Nephron progenitor cell (in vitro differentiated cells): Measurements from ENCODE around the gene SEMA5B.

Experiments
- DNase-seq: peaks from one replicate; pipeline ENCODE4 v3.0.0; 2021
- H3K27ac Mint-ChIP-seq: 2 replicates; pipeline ENCODE4 v1.8.0; 2021; ENCODE audit warnings: mild to moderate bottlenecking, moderate library complexity, mixed read lengths
- H3K27me3 Mint-ChIP-seq: 2 replicates; pipeline ENCODE4 v1.8.0; 2021; ENCODE audit warnings: mild to moderate bottlenecking, low read depth, mixed read lengths; ENCODE audit not compliant: poor library complexity
- H3K36me3 Mint-ChIP-seq: 2 replicates; pipeline ENCODE4 v1.8.0; 2021; ENCODE audit warnings: low read depth, mixed read lengths
- H3K4me1 Mint-ChIP-seq: 2 replicates; pipeline ENCODE4 v1.8.0; 2021; ENCODE audit warnings: mixed read lengths
- H3K4me3 Mint-ChIP-seq: 2 replicates; pipeline ENCODE4 v1.8.0; 2021; ENCODE audit warnings: mild to moderate bottlenecking, moderate library complexity, mixed read lengths
- H3K9me3 Mint-ChIP-seq: 2 replicates; pipeline ENCODE4 v1.8.0; 2021; ENCODE audit warnings: mild to moderate bottlenecking, moderate library complexity, mixed read lengths
- TF ChIP-seq, protein P1 (sequence below): fragments of 200-600 bp; sonication (generic); IDR thresholded peaks from 2 replicates; pipeline ENCODE4 v1.5.0; 2021; ENCODE audit warnings: antibody characterized with exemption

SEMA5B gene

DNA sequence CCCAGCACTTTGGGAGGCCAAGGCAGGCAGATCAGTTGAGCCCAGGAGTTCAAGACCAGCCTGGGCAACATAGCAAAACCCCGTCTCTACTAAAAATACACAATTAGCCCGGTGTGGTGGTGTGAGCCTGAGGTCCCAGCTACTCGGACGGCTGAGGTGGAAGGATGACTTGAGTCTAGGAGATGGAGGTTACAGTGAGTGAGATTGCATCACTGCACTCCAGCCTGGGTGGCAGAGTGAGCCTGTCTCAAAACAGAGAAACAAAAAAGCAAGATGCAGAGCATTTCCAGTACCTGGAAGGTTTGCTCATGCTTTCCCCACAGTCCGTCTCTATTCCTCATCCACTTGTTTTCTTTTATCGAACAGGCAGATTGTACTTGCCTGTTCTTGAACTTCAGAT is 35.5 kb upstream of the SEMA5B start:
- Mint-ChIP-seq H3K36me3 (no peaks in the 10 kb centered on the region), H3K9me3 (peaks cover 5% of the 10 kb centered on the region), H3K4me1 (peaks cover 28% of the 10 kb centered on the region), H3K27ac (no peak overlapping the region), H3K27me3 (peaks cover 30% of the 10 kb centered on the region), H3K4me3 (no peak overlapping the region)
- TF ChIP-seq, protein P1, sequence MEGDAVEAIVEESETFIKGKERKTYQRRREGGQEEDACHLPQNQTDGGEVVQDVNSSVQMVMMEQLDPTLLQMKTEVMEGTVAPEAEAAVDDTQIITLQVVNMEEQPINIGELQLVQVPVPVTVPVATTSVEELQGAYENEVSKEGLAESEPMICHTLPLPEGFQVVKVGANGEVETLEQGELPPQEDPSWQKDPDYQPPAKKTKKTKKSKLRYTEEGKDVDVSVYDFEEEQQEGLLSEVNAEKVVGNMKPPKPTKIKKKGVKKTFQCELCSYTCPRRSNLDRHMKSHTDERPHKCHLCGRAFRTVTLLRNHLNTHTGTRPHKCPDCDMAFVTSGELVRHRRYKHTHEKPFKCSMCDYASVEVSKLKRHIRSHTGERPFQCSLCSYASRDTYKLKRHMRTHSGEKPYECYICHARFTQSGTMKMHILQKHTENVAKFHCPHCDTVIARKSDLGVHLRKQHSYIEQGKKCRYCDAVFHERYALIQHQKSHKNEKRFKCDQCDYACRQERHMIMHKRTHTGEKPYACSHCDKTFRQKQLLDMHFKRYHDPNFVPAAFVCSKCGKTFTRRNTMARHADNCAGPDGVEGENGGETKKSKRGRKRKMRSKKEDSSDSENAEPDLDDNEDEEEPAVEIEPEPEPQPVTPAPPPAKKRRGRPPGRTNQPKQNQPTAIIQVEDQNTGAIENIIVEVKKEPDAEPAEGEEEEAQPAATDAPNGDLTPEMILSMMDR: no peak
- DNase-seq: no peak

DNA sequence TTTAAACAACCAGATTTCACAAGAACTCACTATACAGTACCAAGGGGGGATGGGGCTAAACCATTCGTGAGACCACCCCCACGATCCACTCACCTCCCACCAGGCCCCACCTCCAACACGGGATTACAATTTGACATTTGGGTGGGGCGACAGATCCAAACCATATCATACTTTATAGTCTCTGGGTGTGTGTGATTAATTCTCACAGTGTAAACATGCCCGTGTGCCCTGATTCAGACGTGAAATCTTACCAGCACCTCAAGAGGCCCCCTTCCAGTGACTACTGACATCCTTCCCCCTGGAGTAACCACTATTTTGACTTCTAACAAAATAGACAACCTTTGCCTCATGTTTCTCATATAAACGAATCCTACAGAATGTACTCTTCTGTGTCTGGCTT is 34.3 kb upstream of the SEMA5B start:
- Mint-ChIP-seq H3K9me3 (peaks cover 5% of the 10 kb centered on the region), H3K36me3 (no peaks in the 10 kb centered on the region), H3K27me3 (peaks cover 27% of the 10 kb centered on the region), H3K4me3 (no peak overlapping the region), H3K4me1 (peaks cover 21% of the 10 kb centered on the region), H3K27ac (no peak overlapping the region)
- TF ChIP-seq, protein P1: no peak
- DNase-seq: no peak

- no peaks in the 10 kb centered on the region for H3K36me3 Mint-ChIP-seq
- no peak overlapping the region for H3K4me3 Mint-ChIP-seq
- H3K27me3 Mint-ChIP-seq: peaks cover 27% of the 10 kb centered on the region
- no peak overlapping the region for H3K27ac Mint-ChIP-seq
- DNase-seq: no peak
- H3K9me3 Mint-ChIP-seq: peaks cover 5% of the 10 kb centered on the region
- TF ChIP-seq, protein P1: no peak
- H3K4me1 Mint-ChIP-seq: peaks cover 25% of the 10 kb centered on the region
Measured at GRCh38 chr3:123060054-123060453, 32.5 kb upstream of the SEMA5B start.

- TF ChIP-seq, protein P1: no peak
- Mint-ChIP-seq H3K4me3 (no peak overlapping the region), H3K27ac (no peak overlapping the region), H3K9me3 (no peaks in the 10 kb centered on the region), H3K27me3 (peaks cover 30% of the 10 kb centered on the region), H3K36me3 (no peaks in the 10 kb centered on the region), H3K4me1 (peaks cover 28% of the 10 kb centered on the region)
- no peak for DNase-seq
Measured at GRCh38 chr3:123058505-123058904, 30.9 kb upstream of the SEMA5B start.

DNA sequence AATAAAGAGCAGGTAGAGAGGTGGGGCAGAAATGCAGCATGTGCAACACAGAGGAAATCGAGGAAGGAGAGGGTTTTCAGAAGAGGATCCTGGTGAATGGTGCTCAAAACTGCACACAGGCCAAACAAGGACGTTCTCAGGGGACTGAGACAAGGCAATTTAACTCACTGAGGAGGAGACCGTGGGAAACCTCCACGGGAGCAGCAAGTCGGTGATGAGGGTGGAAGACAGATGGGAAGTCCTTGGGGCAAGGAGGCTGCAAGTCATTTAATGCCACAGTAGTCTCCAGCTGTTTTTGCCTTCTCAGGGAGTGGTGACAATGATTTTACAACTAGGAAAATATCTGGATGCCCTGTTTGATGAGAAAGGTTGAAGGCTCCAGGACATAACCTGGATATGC is 27.8 kb upstream of the SEMA5B start:
- Mint-ChIP-seq H3K9me3 (no peaks in the 10 kb centered on the region), H3K4me1 (peaks cover 29% of the 10 kb centered on the region), H3K27ac (no peak overlapping the region), H3K4me3 (no peak overlapping the region), H3K36me3 (no peaks in the 10 kb centered on the region), H3K27me3 (peaks cover 16% of the 10 kb centered on the region)
- TF ChIP-seq, protein P1: no peak
- DNase-seq: no peak

DNA sequence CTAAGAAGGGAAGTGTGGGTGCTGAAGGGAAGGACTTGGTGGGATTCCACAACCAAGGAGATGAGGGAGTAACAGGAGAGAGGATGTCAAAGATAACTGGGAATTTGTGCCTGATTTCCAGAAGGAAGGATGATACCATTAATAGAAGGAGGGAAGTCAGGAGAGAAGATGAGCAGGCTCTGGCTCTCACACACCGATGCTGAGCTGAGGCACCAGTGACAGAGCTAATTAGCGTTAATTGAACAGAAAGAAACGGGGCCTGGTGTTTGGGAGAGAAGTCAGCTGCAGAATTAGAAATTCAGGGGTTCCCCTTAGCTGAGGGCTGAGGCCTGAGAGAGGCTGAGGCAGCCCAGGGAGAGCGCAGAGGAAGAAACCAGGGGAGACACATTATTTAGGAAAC is 27.4 kb upstream of the SEMA5B start:
- Mint-ChIP-seq H3K27me3 (peaks cover 16% of the 10 kb centered on the region), H3K36me3 (no peaks in the 10 kb centered on the region), H3K4me3 (no peak overlapping the region), H3K9me3 (no peaks in the 10 kb centered on the region), H3K27ac (no peak overlapping the region), H3K4me1 (peaks cover 33% of the 10 kb centered on the region)
- no peak for DNase-seq
- TF ChIP-seq, protein P1: no peak
